ENCODE measurements around the gene GNB1. TPM values are rescaled to one million over a fixed set of nuclear protein-coding genes. Genes with fewer than 3 reads are reported as not detected.
"Not testable (repeated sequence)": the region's sequence is repeated elsewhere in the genome, so short reads cannot be mapped to it uniquely, and the experiment has no call there.

GNB1 gene
- total RNA-seq, 1 donor from 2014 or later: 61.6 TPM

DNA sequence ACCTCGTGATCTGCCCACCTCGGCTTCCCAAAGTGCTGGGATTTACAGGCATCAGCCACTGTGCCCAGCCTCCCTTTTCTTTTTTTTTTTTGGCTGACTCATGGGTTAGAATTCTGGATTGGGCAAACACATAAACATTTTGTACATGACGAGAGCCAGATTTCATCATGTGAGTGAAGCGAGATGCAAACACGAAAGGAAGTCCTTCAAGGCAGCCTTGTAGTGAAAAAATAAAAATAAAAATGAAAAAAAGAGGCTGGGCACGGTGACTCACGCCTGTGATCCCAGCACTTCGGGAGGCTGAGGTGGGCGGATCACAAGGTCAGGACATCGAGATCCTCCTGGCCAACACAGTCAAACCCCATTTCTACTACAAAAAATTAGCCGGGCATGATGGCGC is 149.9 kb downstream of the GNB1 start:
- not testable (repeated sequence) for H3K9me3 ChIP-seq (ENCODE audit: control insufficient read depth in 3 of 3, low read length in 3 of 3); H3K27me3 ChIP-seq (ENCODE audit: control insufficient read depth in 3 of 3, insufficient read depth in 3 of 3, low read length in 3 of 3); H3K36me3 ChIP-seq (ENCODE audit: control insufficient read depth in 3 of 3, insufficient read depth in 3 of 3, low read length in 3 of 3); H3K27ac ChIP-seq (ENCODE audit: low read depth, low read length); H3K4me1 ChIP-seq (ENCODE audit: control insufficient read depth in 3 of 3, insufficient read depth in 3 of 3, low read length in 3 of 3); H3K4me3 ChIP-seq (ENCODE audit: low read length in 3 of 3); H3K9ac ChIP-seq (ENCODE audit: low read depth in 1 of 3, low read length in 3 of 3)

GRCh38 chr1:1738799-1739337 is 152.0 kb downstream of the GNB1 start:
- H3K27ac ChIP-seq (ENCODE audit: low read depth, low read length); H3K9ac ChIP-seq (ENCODE audit: low read depth in 1 of 3, low read length in 3 of 3); H3K4me3 ChIP-seq (ENCODE audit: low read length in 3 of 3); H3K9me3 ChIP-seq (ENCODE audit: control insufficient read depth in 3 of 3, low read length in 3 of 3); H3K4me1 ChIP-seq (ENCODE audit: control insufficient read depth in 3 of 3, insufficient read depth in 3 of 3, low read length in 3 of 3); H3K36me3 ChIP-seq (ENCODE audit: control insufficient read depth in 3 of 3, insufficient read depth in 3 of 3, low read length in 3 of 3); H3K27me3 ChIP-seq (ENCODE audit: control insufficient read depth in 3 of 3, insufficient read depth in 3 of 3, low read length in 3 of 3): not testable (repeated sequence)

DNA sequence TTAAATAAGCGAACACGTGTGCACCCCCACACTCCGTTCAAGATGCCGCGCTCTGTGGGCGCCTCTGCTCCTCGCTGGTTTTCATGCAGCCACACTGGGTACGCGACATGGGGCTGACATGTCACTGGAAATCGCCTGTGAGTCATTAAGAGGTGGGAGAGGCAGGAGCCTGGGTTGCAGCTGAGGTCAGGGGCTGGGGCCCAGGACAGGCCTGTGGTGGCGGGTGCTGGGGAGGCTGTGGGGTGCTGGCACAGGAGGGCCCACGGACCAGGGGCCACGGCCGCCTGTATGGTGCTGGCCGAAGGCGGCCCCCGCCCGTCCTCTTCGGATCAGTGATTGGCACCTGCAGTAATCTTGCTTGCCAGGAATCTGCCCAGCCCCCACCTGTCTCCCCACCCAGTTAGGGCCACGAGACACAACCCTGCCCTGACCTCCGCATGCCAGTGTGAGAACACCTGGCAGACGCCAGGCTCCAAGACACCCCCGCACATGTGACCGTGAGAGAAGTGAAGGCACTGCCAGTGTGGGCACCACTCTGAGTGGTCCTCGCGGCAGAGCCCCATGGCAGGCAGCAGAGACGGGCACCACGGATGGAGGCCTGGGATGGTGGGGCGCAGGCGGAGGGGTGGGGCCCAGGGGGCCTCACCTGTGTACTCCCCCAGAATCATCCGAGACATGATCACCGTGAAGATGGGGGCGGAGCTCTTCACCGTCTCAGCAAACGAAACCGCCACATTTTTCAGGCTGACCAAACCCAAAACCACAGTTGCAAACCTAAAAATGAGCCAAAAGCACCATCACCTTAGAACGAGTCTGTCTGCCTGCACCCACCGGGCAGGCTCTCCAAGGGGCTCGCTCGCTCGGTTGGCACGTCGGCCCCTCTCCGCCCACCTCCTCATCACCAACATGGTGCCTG is 153.0 kb downstream of the GNB1 start:
- not testable (repeated sequence) for H3K4me1 ChIP-seq (ENCODE audit: control insufficient read depth in 3 of 3, insufficient read depth in 3 of 3, low read length in 3 of 3); H3K27ac ChIP-seq (ENCODE audit: low read depth, low read length); H3K9ac ChIP-seq (ENCODE audit: low read depth in 1 of 3, low read length in 3 of 3); H3K9me3 ChIP-seq (ENCODE audit: control insufficient read depth in 3 of 3, low read length in 3 of 3); H3K4me3 ChIP-seq (ENCODE audit: low read length in 3 of 3); H3K27me3 ChIP-seq (ENCODE audit: control insufficient read depth in 3 of 3, insufficient read depth in 3 of 3, low read length in 3 of 3)
- H3K36me3 ChIP-seq (ENCODE audit: control insufficient read depth in 3 of 3, insufficient read depth in 3 of 3, low read length in 3 of 3): peaks cover 0 to 11% (median 4%) of the 10 kb centered on the region in 3 donors

Other genes with a start within 250 kb of the GNB1 start
- gene CDK11B, start 232.1 kb downstream of the GNB1 start, total RNA-seq: 8.4 TPM
- gene SLC35E2B, start 198.3 kb downstream of the GNB1 start, total RNA-seq: 15.7 TPM
- 16.7 TPM for gene CDK11A, start 166.7 kb downstream of the GNB1 start, total RNA-seq
- 11.5 TPM for gene NADK, start 112.6 kb downstream of the GNB1 start, total RNA-seq
- 191 TPM for gene CALML6, start 24.2 kb upstream of the GNB1 start, total RNA-seq
- gene TMEM52, start 28.2 kb upstream of the GNB1 start, total RNA-seq: 21.9 TPM
- under 0.01 TPM for gene CFAP74, start 112.7 kb upstream of the GNB1 start, total RNA-seq
- gene GABRD, start 128.3 kb upstream of the GNB1 start, total RNA-seq: under 0.01 TPM
- gene PRKCZ, start 159.3 kb upstream of the GNB1 start, total RNA-seq: 4.2 TPM